Keratinocyte (primary cell): ENCODE measurements around the gene GLYATL1.

Experiments used
- CTCF ChIP-seq, 3 experiments: IDR thresholded peaks in 1 of 3; conservative IDR thresholded peaks in 1 of 3; optimal IDR thresholded peaks in 1 of 3; 2 replicates in 2 of 3; 3 replicates in 1 of 3; pipeline versions ENCODE3 to v1.5.1; 2011; ENCODE audit warnings: low read length in 3 of 3, mild to moderate bottlenecking in 3 of 3, moderate library complexity in 2 of 3, control low read depth in 1 of 3, inconsistent platforms in 1 of 3; ENCODE audit not compliant: insufficient read depth in 2 of 3; ENCODE audit errors: extremely low read depth in 1 of 3
- EZH2 ChIP-seq: IDR thresholded peaks from one replicate; pipeline ENCODE4 v1.6.1; 2012; ENCODE audit warnings: inconsistent platforms, mild to moderate bottlenecking, low read length, moderate library complexity

GRCh38 chr11:59000003-59000402, 60.7 kb downstream of the GLYATL1 start:
- TF ChIP-seq CTCF (optimal IDR thresholded peaks at IDR 0.05 in 1 of 3, IDR thresholded peaks at IDR 0.05 in 1 of 3, conservative IDR thresholded peaks at IDR 0.05 in 1 of 3; ENCODE audit: extremely low read depth in 1 of 3, insufficient read depth in 2 of 3, low read length in 3 of 3) (no peak), EZH2 (no peak)
